ENCODE results near the gene PACRG. TPM values are rescaled to one million over a fixed set of nuclear protein-coding genes. Genes with fewer than 3 reads are reported as not detected.

The PACRG gene
- total and polyA plus RNA-seq, 2 of the 8 experiments (the other 6 are each of a cell fraction or from before 2014, with no cell fraction given): 0.44 to 0.54 TPM

- ChIA-PET CTCF (ENCODE audit: partially characterized antibody) (no interaction called here), POLR2A (ENCODE audit: partially characterized antibody) (no interaction called here)
- Histone ChIP-seq H3K4ac (replicated peaks; ENCODE audit: insufficient read length, low read depth, low read length) (no peak overlapping the region), H3K9ac (replicated peaks in 1 of 4; ENCODE audit: extremely low read depth in 1 of 4, low read depth in 3 of 4, low read length in 3 of 4) (no peak overlapping the region), H3K18ac (ENCODE audit: extremely low read depth, low read length) (no peak overlapping the region), H3K27ac (ENCODE audit: low read depth, low read length) (no peak overlapping the region), H4K20me1 (replicated peaks in 1 of 2; ENCODE audit: control insufficient read depth in 1 of 2, insufficient read depth in 2 of 2, low read length in 2 of 2) (no peaks in the 10 kb centered on the region), H3K14ac (ENCODE audit: insufficient read length) (no peak overlapping the region), H2AFZ (ENCODE audit: low read length) (no peak overlapping the region), H2BK12ac (ENCODE audit: low read depth, low read length) (peak overlapping the region; percentile 64; the same call in 1 of the 2 replicates), H3K23ac (ENCODE audit: insufficient read length) (no peak overlapping the region), H3K4me3 (ENCODE audit: extremely low read depth in 1 of 4, insufficient read depth in 2 of 4, low read depth in 3 of 4, low read length in 4 of 4) (no peak overlapping the region), H3K79me2 (ENCODE audit: control insufficient read depth in 1 of 2, insufficient read depth in 2 of 2, low read length in 2 of 2) (no peaks in the 10 kb centered on the region), H2BK20ac (ENCODE audit: low read length) (no peak overlapping the region), H4K91ac (replicated peaks; ENCODE audit: insufficient read length, low read length) (no peak overlapping the region), H3K9me3 (ENCODE audit: insufficient read depth in 2 of 2, low read depth in 1 of 2, low read length in 1 of 2) (no peaks in the 10 kb centered on the region), H4K8ac (ENCODE audit: extremely low read depth, insufficient read depth, low read length) (no peak overlapping the region), H2BK5ac (ENCODE audit: low read depth, low read length) (no peak overlapping the region), H2BK120ac (replicated peaks; ENCODE audit: low read depth, low read length) (no peak overlapping the region), H3K79me1 (ENCODE audit: low read depth, low read length) (no peaks in the 10 kb centered on the region), H3K4me1 (replicated peaks in 1 of 4; ENCODE audit: control insufficient read depth in 3 of 4, insufficient read depth in 4 of 4, low read length in 3 of 4) (peaks cover 0 to 3% (median 0%) of the 10 kb centered on the region in 4 experiments; a peak in 2 of 7 replicates), H3K23me2 (ENCODE audit: low read depth, low read length) (no peaks in the 10 kb centered on the region), H3K4me2 (ENCODE audit: insufficient read depth in 1 of 2, low read depth in 2 of 2, low read length in 2 of 2) (no peak overlapping the region), H3K27me3 (replicated peaks in 1 of 4; ENCODE audit: control insufficient read depth in 3 of 4, extremely low read depth in 1 of 4, insufficient read depth in 3 of 4, low read length in 3 of 4) (no peaks in the 10 kb centered on the region), H2BK15ac (ENCODE audit: low read length) (no peak overlapping the region), H2AK5ac (ENCODE audit: low read depth, low read length) (no peak overlapping the region), H4K5ac (ENCODE audit: insufficient read length, low read depth, low read length) (no peak overlapping the region), H3K36me3 (ENCODE audit: control insufficient read depth in 2 of 4, insufficient read depth in 4 of 4, low read length in 3 of 4) (no peaks in the 10 kb centered on the region), H3K56ac (replicated peaks; ENCODE audit: insufficient read length, low read depth, low read length) (no peak overlapping the region)
- WGBS, 2 experiments (ENCODE audit: extremely low coverage in 1 of 2, insufficient coverage in 1 of 2, insufficient read length in 1 of 2, insufficient replicate concordance in 2 of 2, low coverage in 1 of 2, low lambda C conversion rate in 2 of 2, missing lambda C conversion rate in 1 of 2): 91% methylated on average over 6 of the region's 6 CpGs; no CpG with 5 or more reads in 1 of the 2 experiments
- TF ChIP-seq KDM5A (IDR thresholded peaks at IDR 0.05; ENCODE audit: low read length): no peak
- no peak for TF ChIP-seq SIX5 (IDR thresholded peaks at IDR 0.05; ENCODE audit: low read depth, low read length)
- TF ChIP-seq BRCA1 (IDR thresholded peaks at IDR 0.05; ENCODE audit: low read depth, low read length): no peak
- DNase-seq (ENCODE audit: low read depth in 1 of 2, low spot score in 2 of 2) (no peak), FAIRE-seq (no peak)
These were observed 504.9 kb downstream of the PACRG start for GRCh38 chr6:163232649-163233048.
